HEK293T (cell line): ENCODE results near the gene REV1.

ENCODE experiments used
- BHLHE40 ChIP-seq: fragments of 450-650 bp; IDR thresholded peaks from 2 replicates; pipeline ENCODE4 v1.6.1; 2016; ENCODE audit warnings: mild to moderate bottlenecking, moderate library complexity, borderline replicate concordance
- ELF4 ChIP-seq: fragments of 450-650 bp; IDR thresholded peaks from 2 replicates; pipeline ENCODE4 v1.6.1; 2017; ENCODE audit warnings: antibody characterized with exemption
- FOXA1 ChIP-seq: fragments of 450-650 bp; IDR thresholded peaks from 2 replicates; pipeline ENCODE4 v1.6.1; 2016; ENCODE audit warnings: mild to moderate bottlenecking
- FOXK2 ChIP-seq: fragments of 450-650 bp; IDR thresholded peaks from 2 replicates; pipeline ENCODE4 v1.6.1; 2016; ENCODE audit warnings: mild to moderate bottlenecking
- HDGF ChIP-seq: fragments of 450-650 bp; IDR thresholded peaks from 2 replicates; pipeline ENCODE4 v1.6.1; 2017; ENCODE audit warnings: antibody characterized with exemption, borderline replicate concordance
- LEF1 ChIP-seq: fragments of 450-650 bp; IDR thresholded peaks from 2 replicates; pipeline ENCODE4 v1.6.1; 2017; ENCODE audit warnings: mild to moderate bottlenecking, borderline replicate concordance
- SP1 ChIP-seq: fragments of 450-650 bp; IDR thresholded peaks from 2 replicates; pipeline ENCODE4 v1.6.1; 2017
- SUZ12 ChIP-seq: fragments of 450-650 bp; IDR thresholded peaks from 2 replicates; pipeline ENCODE4 v1.6.1; 2016; ENCODE audit warnings: mild to moderate bottlenecking
- TF ChIP-seq, protein P1 (sequence below): fragments of 450-650 bp; IDR thresholded peaks from 2 replicates; pipeline ENCODE4 v1.6.1; 2016

GRCh38 chr2:99382143-99382542 lies 107.7 kb downstream of the REV1 start:
- TF ChIP-seq LEF1 (no peak), BHLHE40 (no peak), HDGF (no peak), SP1 (no peak), ELF4 (no peak), SUZ12 (no peak), FOXA1 (no peak), FOXK2 (no peak)
- TF ChIP-seq, protein P1, sequence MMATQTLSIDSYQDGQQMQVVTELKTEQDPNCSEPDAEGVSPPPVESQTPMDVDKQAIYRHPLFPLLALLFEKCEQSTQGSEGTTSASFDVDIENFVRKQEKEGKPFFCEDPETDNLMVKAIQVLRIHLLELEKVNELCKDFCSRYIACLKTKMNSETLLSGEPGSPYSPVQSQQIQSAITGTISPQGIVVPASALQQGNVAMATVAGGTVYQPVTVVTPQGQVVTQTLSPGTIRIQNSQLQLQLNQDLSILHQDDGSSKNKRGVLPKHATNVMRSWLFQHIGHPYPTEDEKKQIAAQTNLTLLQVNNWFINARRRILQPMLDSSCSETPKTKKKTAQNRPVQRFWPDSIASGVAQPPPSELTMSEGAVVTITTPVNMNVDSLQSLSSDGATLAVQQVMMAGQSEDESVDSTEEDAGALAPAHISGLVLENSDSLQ: no peak
